ENCODE measurements around the gene CHRNE. TPM values are rescaled to one million over a fixed set of nuclear protein-coding genes. Genes with fewer than 3 reads are reported as not detected.
"Not testable (repeated sequence)": the region's sequence is repeated elsewhere in the genome, so short reads cannot be mapped to it uniquely, and the experiment has no call there.

The CHRNE gene
- total RNA-seq, 1 donor from 2014 or later, result 0.25 TPM

DNA sequence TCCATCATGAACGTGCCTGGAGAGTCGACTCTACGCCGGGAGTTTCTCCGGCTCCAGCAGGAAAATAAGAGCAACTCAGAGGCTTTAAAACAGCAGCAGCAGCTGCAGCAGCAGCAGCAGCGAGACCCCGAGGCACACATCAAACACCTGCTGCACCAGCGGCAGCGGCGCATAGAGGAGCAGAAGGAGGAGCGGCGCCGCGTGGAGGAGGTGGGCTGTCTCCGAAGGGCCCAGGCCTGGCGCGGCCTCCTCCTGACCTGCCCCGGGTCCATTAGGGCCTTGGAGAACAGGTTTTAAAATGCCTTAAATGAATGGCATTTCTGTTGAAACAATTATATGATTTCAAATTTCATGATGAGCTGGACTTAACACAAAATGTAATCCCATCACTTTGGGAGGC lies 15.3 kb downstream of the CHRNE start:
- no peak for DNase-seq (ENCODE audit: low read depth)

DNA sequence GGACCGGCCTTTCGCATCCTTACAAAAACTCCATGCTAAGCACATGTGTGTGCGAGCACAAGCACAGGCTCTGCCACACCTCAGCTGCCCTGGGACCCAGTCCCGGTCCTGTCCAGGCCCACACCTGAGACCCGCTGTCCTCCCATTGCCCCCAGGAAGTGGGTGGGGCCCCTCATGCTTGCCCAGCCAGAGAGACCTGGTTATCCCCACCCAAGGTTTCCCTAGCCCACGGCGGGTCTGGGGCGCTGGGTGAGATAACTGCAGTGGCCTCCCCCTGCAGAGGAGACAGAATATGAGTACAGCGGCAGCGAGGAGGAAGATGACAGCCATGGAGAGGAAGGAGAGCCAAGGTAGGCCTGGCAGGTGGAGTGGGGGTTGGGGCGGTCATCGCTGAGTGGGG lies 16.1 kb downstream of the CHRNE start:
- DNase-seq (ENCODE audit: low read depth), result no peak

DNA sequence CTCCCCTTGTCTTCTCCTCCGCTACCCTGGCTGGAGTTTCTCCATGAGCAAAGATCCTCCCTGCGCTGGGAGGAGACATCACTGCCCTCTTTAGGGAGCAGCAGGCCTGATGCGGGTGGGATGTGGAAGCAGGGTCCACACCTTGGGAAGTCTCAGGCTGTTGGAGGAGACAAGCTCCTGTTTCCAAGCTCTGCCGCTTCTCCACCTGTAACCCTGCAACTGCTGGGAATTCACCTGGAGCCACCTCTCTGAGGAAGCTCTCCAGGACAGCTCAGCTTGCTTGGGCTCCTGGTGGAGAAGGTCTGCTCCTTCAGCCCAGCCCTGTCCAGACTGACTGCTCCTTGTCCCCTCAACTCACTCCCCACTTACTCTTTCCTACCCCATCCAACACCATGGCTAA lies 18.4 kb downstream of the CHRNE start:
- DNase-seq (ENCODE audit: low read depth), result no peak

DNA sequence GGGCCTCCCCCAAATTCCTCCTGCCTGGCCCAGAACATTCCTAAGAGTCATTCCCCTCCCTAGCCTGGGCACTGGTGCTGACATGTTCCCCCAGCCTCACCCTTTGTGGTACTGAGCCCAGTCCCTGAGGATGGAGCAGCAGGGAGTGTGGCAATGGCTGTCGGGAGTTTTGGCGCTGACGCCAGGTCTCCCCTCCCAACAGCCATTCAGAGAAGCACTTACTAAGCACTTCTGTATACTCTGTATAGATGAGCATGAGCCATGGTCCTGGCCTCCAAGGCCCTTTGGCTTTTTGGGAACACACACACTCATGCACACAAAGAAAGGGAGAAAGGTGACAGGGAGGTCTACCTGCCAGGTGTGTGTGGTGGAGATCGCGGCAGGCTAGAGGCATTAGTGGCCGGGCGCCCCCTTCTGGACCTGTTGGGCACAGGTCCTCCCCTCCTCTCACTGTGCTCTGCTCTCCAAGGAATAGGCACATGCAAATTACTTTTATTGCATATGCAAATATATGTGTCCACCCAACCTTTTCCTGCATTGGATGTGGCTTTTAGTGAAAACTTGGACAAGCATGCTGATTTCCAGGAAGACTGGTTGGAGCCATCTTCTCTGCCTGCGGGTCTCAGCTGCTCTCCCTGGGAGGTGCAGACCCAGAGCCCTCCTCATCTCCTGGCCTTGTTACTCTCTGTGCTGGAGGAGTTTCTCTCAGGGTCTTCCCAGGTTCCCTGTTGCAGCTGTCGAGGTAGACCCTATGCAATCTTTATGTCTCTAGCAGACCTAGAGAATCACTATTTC lies 20.9 kb downstream of the CHRNE start:
- peak; percentile 17 for DNase-seq (ENCODE audit: low read depth)

DNA sequence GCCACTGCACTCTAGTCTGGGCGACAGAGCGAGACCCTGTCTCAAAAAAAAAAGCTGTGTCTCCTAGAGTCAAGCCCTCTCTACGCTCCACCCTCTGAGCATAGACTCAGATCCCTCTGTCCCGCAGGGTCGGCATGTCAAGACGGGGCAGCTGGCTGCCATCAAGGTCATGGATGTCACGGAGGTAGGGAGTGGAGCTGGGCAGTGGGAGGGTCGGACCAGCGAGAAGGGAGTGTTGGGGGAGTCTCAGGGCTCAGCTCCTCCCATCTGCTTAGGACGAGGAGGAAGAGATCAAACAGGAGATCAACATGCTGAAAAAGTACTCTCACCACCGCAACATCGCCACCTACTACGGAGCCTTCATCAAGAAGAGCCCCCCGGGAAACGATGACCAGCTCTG lies 22.0 kb downstream of the CHRNE start:
- DNase-seq (ENCODE audit: low read depth), result no peak

DNA sequence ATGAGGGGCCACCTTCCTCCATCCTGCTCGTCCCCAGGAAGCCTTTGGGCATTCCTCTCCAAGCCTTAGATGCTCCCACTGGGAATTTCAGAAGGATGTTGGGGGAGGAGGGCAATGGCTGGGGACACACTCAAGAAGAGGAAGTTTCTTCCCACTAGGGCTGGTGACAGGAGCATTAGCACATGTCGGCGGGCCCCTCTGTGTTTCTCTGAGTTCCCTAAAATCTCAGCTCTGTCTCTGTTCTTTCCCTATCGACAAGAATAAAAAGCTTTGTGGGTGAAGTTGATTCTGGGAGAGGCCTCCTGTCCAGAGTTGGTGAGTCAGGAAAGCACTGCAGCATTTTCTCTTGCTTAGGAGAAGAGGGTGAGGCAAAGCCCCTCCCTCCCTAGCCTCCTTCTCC lies 23.3 kb downstream of the CHRNE start:
- no peak for DNase-seq (ENCODE audit: low read depth)

DNA sequence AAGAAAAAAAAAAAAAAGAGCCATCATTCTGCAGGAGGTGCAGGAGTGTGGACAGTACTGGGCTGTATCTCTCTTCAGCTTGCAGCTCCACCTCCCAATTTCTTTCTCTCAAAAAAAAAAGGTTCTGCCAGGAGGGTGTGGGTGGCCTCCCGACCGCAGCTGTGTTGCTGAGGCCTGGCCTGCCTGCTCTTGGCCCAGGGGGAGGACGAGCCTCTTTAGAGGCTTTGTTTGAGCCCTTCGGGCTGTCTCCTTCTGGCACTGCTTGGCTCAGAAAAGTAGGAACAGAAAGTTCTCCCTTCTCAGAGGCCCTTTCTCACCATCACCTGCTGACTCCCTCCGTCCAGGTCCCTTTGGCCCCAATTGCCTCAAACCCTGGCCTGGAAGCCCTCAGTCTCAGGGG lies 25.8 kb downstream of the CHRNE start:
- DNase-seq (ENCODE audit: low read depth), result no peak

DNA sequence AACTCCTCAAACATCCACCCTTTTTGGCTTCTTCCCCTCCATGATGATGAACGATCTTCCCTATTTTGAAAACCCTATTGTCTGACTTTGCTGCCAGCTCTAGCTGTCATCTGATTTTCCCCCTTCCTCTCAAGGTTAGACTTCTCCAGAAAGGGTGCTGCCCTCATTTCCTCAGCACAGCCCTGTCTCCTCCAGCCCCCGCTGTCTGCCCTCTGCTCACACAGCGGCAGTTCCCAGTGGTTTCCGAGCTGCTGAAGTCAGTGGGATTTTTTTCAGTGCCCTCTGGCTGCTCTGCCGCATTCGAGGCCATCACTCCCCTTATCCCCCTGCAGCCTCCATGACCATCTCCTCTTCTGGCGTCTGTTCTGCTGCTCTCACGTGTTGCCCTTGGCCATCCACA lies 30.1 kb downstream of the CHRNE start:
- DNase-seq (ENCODE audit: low read depth), result no peak

DNA sequence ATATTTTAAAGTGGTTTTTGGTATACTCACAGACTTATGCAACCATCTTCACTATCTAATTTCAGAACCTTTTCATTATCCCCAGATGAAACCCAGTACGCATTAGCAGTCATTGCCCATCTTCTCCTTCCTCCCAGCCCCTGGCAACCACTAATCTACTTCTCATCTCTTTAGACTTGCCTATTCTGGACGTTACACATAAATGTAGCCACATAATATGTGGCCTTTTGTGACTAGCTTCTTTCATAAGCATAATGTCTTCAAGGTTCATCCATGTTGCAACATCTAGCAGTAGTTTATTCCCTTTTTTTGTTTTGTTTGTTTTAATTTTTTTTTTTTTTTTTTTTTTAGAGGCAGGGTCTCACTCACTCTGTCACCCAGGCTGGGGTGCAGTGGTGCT lies 32.0 kb downstream of the CHRNE start:
- DNase-seq (ENCODE audit: low read depth), result no peak

DNA sequence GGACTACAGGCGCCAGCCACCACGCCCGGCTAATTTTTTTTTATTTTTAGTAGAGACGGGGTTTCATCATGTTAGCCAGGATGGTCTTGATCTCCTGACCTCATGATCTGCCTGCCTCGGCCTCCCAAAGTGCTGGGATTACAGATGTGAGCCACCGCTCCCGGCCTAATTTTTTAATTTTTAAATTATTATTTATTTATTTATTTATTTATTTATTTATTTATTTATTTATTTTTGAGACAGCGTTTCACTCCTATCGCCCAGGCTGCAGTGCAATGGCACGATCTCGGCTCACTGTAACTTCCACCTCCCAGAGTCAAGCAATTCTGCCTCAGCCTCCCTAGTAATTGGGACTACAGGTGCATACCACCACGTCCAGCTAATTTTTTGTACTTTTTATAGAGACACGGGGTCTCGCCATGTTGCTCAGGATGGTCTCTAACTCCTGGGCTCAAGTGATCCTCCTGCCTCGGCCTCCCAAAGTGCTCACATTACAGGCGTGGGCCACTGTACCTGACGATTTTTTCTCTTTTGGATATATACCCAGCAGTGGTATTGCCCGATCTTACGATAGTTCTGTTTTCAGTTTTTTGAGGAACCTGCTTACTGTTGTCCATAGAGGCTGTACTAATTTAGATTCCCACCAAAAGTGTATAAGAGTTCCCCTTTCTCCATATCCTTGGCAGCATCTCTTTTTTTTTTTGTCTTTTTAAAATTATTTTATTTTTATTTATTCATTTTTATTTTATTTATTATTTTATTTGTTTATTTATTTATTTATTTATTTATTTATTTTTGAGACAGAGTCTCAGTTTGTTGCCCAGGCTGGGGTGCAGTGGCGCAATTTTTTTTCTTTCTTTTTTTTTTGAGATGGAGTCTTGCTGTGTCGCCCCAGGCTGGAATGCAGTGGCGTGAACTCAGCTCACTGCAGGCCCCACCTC lies 33.6 kb downstream of the CHRNE start:
- not testable (repeated sequence) for DNase-seq (ENCODE audit: low read depth)

DNA sequence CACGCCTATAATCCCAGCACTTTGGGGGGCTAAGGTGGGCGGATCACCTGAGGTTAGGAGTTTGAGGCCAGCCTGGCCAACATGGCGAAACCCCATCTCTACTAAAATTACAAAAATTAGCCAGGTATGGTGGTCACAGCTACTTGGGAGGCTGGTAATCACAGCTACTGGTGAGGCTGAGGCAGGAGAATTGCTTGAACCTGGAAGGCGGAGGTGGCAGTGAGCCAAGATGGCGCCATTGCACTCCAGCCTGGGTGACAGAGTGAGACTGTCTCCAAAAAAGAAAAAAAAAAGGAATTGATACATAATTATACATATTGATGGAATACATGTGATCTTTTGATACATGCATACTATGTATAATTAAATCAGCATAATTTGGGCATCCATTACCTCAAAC lies 35.4 kb downstream of the CHRNE start:
- not testable (repeated sequence) for DNase-seq (ENCODE audit: low read depth)

DNA sequence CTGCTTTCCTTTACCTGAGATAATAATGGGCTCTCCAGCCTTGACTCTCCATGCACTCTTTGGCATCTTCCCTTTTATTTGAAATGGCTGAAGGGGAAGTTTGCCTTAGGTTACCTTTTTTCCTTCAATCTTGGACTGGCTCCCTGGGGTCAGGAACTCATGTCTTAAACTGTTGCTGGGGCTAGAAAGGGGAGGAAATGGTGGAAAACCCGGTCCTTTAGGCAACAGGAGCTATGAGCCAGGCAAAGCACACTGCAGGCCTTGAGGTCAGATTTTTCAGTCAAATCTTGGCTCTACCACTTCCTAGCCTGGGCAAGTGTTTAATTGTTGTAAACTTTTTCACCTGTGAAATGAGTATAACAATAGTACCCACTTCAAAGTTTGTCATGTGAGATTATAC lies 39.6 kb downstream of the CHRNE start:
- DNase-seq (ENCODE audit: low read depth), result no peak

DNA sequence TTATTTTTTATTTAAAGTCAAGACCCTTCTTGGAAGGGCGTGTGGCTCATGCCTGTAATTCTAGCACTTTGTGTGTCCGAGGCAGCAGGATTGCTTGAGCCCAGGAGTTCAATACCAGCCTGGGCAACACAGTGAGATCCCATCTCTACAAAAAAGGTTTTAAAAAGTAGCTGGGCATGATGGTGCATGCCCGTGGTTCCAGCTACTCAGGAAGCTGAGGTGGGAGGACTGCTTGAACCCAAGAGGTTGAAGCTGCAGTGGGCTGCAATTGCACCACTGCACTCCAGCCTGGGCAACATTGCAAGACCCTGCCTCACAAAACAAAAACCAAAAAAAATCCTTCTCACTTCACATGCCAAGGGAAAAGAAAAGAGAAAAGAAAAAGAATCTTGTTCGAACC lies 40.2 kb downstream of the CHRNE start:
- DNase-seq (ENCODE audit: low read depth), result no peak

DNA sequence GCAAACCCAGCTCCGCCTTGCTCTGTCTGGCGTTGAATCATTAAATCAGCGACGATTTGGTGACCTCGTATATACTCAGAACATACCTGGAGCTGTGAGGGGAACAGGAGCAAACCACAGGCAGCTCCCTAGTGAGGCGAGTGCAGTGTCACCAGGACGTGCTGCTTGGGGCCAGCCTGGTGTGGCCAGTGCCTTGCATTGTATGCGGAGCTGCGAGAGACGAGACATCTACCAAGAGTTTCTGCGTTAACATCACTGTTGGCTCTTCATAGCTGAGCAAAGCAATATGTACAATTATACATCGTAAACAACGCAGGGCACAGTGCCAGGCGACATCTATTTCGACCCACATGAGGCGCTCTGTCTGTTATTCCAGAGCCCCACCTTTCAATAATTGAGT lies 41.8 kb downstream of the CHRNE start:
- DNase-seq (ENCODE audit: low read depth), result no peak

DNA sequence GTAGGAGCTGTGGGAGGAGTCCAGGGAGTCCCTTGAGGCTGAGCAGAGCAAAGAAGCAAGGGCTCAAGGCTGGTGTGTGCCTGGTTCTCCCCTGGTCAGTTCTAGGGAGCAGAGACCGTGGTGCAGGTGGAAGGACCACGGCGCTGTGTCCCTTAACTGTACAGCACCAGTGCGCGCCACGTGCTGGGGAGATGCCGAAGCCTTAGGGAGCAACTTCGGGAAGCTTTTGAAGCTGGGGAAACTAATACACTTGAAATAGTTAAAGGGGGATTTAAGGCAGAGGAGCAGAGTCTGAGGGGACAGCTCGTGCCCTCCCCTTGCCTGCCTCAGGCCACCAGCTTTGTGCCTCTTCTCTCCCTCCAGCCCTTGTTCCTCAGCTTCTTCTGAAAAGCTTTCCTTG lies 42.2 kb downstream of the CHRNE start:
- DNase-seq (ENCODE audit: low read depth), result no peak

DNA sequence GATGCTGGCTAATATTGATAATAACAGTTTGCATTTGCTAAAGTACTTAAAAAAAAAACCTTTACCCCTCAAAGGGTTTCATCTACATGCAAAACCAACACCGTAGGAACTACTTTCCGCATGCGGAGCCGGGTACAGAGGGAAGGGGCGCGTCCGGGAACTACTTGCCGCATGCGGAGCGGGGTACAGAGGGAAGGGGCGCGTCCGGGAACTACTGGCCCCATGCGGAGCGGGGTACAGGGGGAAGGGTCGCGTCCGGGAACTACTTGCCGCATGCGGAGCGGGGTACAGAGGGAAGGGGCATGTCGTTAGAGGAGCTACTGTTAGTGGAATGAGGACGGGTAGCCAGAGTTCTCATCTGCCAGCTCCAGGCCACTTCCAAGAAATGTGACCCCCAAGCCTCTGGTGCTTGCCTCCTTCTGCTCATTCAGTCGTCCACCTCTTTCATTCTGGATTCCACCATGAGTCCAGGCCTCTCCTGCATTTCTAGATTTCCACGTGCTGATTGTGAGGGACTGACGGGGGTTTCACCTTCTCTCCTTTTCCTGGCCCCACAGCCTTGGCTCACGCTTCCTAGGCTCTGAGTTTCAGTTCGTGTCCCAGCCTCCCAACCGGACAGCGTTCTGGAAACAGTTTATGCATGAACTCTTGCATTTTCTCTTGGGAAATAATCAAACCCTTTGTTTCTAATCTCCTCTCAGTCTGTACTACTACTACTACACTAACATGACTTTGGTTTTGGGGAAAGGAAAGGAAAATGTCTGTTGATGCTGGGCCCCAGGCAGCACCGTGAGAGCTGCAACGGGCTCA lies 42.9 kb downstream of the CHRNE start:
- no peak for DNase-seq (ENCODE audit: low read depth)

DNA sequence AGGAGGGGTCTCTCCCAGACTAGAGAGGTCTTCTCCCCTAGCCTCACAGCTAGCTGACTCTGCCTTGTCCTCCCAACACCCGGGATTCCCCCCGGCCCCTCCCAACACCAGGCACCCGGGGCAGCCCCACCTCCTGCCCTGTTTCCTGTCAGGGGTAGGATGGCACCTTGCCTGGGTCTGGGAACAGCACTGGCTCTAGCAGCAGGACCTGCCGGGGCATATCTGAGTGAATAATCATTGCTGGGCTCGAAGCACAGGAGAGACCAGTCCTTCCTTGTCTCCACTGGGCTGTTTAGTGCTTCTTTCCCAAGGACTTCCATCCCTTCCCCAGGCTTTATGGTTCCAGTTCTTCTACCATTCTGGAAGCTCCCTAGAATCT lies 44.0 kb downstream of the CHRNE start:
- peak; percentile 69 for DNase-seq (ENCODE audit: low read depth)

DNA sequence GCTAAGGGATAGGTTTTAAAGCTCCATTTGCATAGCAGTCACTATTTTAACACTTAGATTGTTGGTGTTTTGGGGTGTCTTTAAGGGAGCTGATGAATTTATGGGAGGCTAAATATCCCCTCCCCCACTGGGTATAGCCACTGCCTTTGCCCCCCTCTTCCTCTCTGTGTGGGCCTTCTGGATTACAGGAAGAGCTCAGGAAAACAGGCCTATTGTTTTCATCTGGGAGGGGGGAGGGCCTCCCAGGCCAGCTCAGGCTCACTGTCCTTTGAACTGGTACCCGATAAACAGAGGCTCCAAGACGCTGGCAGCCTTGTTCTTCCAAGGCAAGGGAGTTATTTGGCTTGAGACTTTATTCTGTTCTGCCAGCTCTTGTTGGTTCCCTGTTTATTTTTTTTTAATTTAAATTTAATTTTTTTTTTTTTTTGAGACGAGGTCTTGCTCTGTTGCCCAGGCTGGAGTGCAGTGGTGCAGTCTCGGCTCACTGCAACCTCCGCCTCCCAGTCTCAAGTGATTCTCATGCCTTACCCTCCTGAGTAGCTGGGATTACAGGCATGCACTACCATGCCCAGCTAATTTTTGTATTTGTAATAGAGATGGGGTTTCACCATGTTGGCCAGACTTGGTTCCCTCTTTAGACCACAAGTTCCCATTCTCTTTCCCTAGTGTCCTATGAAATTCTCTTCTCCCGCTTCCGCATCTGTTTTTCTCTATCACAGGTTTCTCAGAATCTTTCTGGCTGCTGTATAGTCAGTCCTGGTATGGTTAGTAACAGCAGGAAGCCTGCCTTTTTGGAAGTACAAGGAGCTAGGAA lies 44.6 kb downstream of the CHRNE start:
- DNase-seq (ENCODE audit: low read depth), result peak; percentile 49

DNA sequence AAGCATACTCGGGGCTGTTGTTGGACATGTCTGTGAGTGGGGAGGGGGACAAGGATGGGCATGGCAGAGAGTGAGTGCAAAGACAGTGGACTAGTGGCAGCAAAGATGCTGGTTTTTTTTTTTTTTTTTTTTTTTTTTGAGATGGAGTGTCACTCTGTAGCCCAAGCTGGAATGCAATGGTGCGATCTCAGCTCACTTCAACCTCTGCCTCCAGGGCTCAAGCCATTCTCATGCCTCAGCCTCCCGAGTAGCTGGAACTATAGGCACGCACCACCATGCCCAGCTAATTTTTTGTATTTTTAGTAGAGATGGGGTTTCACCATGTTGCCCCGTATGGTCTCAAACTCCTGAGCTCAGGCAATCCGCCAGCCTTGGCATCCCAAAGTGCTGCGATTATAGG lies 45.6 kb downstream of the CHRNE start:
- DNase-seq (ENCODE audit: low read depth), result not testable (repeated sequence)

DNA sequence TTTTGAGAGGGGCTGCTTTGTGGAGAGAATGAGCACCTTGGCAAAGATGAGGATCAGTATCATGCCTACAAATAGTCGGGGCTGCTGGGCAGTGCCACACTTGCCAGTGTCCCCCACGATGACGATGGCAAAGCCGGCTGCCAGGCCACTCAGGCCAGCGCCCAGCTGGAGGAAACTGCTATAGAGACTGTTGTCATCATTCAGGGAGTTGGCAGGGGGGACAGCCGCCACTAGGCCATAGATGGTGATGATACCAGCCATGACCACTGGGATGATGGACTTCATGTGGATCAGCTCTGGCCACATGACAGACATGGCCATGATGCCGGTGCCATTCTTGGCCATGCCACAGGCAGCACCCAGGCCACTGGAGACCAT lies 46.0 kb downstream of the CHRNE start:
- no peak for DNase-seq (ENCODE audit: low read depth)

DNA sequence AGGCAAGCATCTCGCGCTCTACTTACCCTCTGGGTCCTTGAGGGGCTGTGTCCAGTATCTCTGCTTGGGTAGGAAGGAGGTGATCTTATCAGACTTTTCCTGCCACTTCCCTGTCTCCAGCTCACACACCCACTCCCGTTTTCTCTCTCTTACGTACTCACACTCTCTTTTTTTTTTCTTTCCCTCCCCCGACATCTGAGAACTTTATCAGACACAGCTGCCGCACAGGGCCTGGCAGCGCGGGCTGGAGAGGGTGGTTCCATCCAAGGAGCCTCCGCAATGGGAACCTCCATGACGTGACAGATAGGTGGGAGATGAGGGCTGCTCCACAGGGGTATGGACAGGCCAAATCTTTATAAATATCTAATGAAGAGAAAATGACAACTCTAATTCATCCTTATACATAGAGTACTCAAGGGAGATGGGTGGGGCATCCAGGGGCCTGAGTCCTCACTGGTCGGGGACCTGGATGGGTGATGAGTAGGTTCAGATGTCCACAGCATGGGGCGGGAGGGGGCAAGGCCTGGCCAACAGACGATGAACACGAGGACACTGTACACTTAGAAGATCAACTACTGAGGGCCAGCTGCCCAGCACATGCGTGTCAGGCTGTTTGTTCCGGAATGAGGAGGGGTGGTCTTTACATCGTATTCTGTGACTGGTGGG lies 46.5 kb downstream of the CHRNE start:
- DNase-seq (ENCODE audit: low read depth), result no peak

Data from renal cortical epithelial cell (primary cell).